HG03060 (cell line): ENCODE measurements around the gene ACTG1.
"Not testable (repeated sequence)": the region's sequence is repeated elsewhere in the genome, so short reads cannot be mapped to it uniquely, and the experiment has no call there.

Experiments
- ATAC-seq: cut with Tn5 transposase; IDR thresholded peaks from one replicate; pipeline ENCODE4 v1.9.1; 2021; ENCODE audit warnings: low read depth, moderate number of reproducible peaks; ENCODE audit not compliant: unreplicated experiment

ACTG1 gene

GRCh38 chr17:81533339-81534141 is 20.9 kb upstream of the ACTG1 start:
- no peak for ATAC-seq

- no peak for ATAC-seq
Measured at GRCh38 chr17:81532490-81533287, 20.1 kb upstream of the ACTG1 start.

DNA sequence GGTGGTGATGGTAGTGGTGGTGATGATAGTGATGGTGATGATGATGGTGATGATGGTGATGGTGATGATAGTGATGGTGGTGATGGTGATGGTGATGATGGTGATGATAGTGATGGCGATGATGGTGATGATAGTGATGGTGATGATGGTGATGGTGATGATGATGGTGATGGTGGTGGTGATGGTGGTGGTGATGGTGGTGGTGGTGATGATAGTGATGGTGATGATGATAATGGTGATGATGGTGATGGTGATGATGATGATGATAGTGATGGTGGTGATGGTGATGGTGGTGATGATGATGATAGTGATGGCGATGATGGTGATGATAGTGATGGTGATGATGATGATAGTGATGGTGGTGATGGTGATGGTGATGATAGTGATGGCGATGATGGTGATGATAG is 19.4 kb upstream of the ACTG1 start:
- ATAC-seq = not testable (repeated sequence)

GRCh38 chr17:81531013-81531412 is 18.4 kb upstream of the ACTG1 start:
- ATAC-seq = not testable (repeated sequence)

DNA sequence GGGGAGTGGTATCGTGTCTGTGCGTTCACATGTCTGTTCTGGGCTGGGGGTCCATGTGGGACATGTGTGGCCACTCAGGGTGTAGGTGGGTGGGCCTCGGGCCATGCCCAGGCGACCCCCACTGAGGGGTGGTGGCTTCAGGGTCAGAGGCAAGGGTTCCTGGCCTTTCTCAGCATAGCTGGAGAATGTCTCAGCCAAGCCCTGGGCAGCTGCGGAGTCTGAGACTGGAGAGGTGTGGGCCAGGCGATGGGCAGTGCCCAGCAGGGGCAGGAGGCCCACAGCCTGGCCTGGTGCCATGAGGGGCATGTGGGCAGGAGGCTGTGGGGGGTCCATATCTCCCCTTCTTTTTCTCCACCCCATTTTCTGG is 16.8 kb upstream of the ACTG1 start:
- ATAC-seq = no peak

DNA sequence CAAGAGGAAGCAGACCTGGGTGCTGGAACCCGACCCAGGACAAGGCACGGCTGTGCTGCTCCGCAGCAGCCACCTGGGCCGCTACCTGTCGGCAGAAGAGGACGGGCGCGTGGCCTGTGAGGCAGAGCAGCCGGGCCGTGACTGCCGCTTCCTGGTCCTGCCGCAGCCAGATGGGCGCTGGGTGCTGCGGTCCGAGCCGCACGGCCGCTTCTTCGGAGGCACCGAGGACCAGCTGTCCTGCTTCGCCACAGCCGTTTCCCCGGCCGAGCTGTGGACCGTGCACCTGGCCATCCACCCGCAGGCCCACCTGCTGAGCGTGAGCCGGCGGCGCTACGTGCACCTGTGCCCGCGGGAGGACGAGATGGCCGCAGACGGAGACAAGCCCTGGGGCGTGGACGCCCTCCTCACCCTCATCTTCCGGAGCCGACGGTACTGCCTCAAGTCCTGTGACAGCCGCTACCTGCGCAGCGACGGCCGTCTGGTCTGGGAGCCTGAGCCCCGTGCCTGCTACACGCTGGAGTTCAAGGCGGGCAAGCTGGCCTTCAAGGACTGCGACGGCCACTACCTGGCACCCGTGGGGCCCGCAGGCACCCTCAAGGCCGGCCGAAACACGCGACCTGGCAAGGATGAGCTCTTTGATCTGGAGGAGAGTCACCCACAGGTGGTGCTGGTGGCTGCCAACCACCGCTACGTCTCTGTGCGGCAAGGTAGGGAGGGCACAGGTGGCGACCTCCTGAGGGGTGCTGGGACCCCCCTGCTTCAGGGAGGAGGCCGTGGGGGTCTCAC is 16.2 kb upstream of the ACTG1 start:
- no peak for ATAC-seq

DNA sequence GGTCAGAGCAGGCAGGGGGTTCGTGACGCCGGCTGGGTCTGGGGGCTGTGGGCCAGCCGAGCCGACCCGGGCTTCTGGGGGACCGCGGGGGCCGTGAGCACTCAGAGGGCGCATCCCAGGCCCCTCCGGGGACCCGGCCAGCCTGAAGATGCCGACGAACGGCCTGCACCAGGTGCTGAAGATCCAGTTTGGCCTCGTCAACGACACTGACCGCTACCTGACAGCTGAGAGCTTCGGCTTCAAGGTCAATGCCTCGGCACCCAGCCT is 15.7 kb upstream of the ACTG1 start:
- no peak for ATAC-seq

- ATAC-seq = no peak
Measured at GRCh38 chr17:81527591-81528383, 15.2 kb upstream of the ACTG1 start, which contains the start of gene FSCN2. Gene FSCN2 (plus strand): TSS chr17:81528377. CDS start chr17:81528532, 155 bp downstream.

DNA sequence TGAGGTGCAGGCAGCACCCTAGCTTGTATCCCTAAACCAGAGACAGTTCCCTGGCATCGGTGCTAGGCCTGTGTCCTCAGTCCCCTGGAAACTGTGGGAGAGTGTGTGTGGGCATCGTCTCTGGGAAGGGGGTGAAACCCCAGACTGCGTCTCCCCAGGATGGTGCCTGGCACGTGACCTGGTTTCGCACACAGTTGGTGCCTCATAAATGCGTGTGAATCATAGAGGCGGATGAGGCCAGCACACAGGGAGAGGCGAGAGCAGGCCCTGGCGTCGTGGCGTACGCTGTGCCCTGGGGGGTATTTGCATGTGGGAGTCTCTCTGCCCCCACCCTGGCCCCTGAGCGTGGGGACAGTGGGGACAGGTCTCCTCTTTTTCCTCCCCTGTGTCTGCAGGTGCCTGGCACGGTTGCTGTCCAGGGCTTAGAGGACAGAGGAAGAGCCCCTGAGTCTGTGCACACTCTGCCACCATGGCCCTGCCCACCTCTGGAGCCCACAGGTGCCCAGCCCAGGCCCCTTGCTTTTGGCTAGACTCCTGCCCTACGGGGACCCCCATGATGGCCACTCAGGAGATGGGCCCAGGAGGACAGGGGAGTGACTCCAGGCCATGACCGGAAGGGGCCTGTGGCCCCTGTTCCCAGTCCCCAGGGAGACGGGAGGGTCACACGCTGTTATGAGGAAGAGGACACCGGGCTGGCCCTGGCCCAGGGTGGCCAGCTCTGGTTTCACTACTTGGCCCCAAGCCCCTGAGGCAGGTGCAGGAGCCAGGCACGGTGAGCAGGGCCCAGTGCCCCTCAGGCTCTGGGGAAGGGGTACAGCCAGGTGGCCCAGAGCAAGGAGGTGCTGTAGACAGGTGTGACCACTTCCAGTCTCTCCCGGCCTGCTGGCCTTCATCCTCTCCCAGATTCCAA is 14.3 kb upstream of the ACTG1 start:
- no peak for ATAC-seq

GRCh38 chr17:81524865-81525159 is 12.2 kb upstream of the ACTG1 start:
- no peak for ATAC-seq

DNA sequence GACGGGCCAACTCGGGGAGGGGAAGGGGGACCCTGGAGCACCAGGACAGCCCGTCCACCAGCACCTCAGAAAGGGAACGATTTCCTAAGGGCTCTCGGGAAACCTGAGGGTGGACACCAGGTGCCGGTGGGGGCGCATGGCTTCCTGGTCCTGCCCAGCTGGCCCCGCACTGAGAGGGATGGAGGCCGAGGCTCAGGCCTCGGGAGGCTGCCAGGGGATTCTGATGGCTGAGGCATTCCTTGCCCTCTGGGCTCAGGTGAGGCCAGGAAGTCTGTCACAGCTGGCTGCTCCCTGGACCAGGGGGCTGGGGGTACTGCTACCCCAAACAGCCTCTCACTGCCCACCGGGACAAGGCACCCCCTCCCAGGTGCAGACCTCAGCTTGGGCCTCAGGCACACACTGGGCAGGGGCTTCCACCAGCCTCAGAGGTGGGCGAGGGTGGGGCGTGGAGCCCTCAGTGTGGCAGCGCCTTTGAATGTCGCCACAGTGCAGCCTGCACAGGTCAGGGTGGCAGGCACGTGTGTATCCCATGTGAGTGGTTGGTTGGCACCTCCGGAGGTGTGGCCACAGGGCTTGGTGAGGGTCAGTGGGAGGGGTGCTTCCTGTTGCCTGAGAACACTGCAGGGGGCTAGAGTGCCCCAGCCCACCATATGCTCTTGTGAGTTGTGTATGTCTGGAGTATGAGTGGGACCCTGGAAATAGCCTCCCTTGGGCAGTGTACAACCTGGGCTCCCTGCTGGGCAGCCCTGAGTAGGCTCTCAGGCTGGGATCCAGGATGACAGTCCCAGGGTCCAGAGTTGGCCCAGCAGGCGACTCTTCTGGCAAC is 11.7 kb upstream of the ACTG1 start:
- no peak for ATAC-seq

- ATAC-seq = no peak
Measured at GRCh38 chr17:81523402-81524038, 10.9 kb upstream of the ACTG1 start.

DNA sequence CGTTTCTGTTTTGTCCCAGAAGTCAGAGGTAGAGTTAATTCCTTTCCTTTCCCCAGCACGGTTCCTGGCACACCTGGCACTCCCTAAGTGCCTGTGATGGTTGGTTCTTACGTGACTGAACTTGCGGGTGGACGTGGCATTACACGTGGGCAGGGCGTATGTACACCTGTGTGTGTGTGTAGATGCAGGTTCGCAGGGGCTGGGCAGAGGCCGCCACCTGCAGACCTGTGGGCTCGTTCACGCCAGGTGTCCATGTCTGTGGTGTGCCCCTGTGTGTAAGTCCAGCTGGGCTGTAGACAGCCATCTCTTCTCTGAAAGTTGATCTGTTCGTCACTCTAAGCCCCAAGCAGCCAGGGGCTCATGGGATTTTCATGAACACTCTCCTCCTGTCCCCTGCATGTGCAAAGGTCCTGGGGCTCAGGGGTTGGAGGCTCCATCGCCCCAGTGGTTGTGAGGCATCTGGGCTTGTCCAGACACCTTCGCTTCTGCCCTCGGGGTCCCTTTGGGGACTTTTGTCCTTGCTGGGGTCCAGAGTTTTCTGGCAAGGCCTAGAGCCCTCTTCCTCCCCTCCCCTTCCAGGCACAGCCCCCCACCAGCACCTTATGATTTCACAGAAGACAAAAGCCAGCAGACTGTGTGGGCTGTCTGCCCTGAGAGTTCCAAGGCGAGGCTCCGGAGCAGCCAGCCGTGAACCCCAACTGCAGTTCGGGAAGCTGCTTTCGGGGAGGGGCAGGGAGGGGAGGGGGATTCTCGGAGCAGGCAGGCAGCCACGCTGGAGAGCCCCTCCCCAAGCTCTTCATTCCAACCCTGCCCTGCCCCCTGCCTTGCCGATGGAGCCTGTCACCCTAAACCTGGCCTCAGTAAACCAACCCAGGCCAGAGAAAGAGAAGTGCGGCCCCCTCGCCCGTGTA is 10.1 kb upstream of the ACTG1 start:
- ATAC-seq = no peak

DNA sequence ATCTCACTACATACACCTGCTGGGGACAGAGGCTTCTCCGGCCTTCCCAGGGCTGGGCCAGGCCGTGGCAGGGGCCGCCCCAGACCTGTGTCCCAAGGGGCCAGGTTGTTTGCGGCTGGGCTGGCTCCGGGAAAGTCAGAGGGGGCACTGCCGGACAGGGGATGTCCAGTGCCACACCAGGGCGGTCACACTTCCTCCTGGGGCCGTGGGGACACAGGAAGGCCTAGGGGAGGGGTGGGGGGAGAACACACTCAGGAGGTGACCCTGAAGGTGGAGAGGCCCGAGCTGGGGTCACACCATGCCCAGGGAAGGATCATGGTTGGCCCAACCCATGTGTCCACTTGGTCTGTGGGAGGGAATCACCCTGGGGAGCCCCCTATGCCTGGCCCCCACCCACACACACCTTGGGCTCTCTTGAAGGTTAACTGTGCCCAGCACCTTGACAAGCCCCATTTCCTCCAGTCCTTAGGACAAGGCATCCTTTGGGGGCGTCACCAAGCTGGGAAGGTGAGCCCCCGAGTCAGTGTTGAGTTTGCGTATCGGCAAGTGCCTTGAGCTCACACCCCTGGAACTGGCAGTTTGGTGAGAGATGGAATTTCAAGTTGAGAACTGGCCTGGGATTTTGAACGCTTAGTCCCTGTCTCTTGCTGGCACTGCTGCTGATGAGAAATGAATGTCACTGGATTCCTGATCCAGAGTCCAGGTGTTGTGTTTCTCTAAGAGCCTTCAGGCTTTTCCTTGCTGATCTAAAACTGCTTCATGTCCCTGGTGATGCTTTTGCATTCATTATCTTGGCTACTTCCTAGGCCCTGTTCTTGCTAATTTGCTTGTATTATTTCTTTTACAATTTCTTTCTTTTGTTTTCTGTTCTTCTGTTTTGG is 7.7 kb upstream of the ACTG1 start:
- ATAC-seq = no peak

GRCh38 chr17:81519284-81520020 is 6.9 kb upstream of the ACTG1 start:
- no peak for ATAC-seq
